ENCODE measurements around the gene STRAP.
"Not testable (repeated sequence)": the region's sequence is repeated elsewhere in the genome, so short reads cannot be mapped to it uniquely, and the experiment has no call there.

Gene STRAP

GRCh38 chr12:15873556-15873955 is 8.6 kb upstream of the STRAP start:
- no peak for DNase-seq (ENCODE audit: low read depth)

- DNase-seq (ENCODE audit: low read depth): not testable (repeated sequence)
Measured at GRCh38 chr12:15874556-15875145, 7.5 kb upstream of the STRAP start.

- no peak for DNase-seq (ENCODE audit: low read depth)
Measured at GRCh38 chr12:15875863-15876262, 6.3 kb upstream of the STRAP start.

GRCh38 chr12:15879413-15879812 is 2.8 kb upstream of the STRAP start:
- DNase-seq (ENCODE audit: low read depth): no peak

- no peak for DNase-seq (ENCODE audit: low read depth)
Measured at GRCh38 chr12:15880721-15881120, 1.5 kb upstream of the STRAP start.

GRCh38 chr12:15883536-15883935 is 1.3 kb downstream of the STRAP start:
- DNase-seq (ENCODE audit: low read depth): no peak

GRCh38 chr12:15886372-15887042 is 4.3 kb downstream of the STRAP start:
- DNase-seq (ENCODE audit: low read depth): no peak

- DNase-seq (ENCODE audit: low read depth): no peak
Measured at GRCh38 chr12:15887043-15887817, 5.0 kb downstream of the STRAP start.

GRCh38 chr12:15892645-15893259 is 10.6 kb downstream of the STRAP start:
- no peak for DNase-seq (ENCODE audit: low read depth)

- DNase-seq (ENCODE audit: low read depth): no peak
Measured at GRCh38 chr12:15893260-15893659, 11.1 kb downstream of the STRAP start.

GRCh38 chr12:15896867-15897266 is 14.7 kb downstream of the STRAP start:
- DNase-seq (ENCODE audit: low read depth): no peak

- no peak for DNase-seq (ENCODE audit: low read depth)
Measured at GRCh38 chr12:15897433-15897832, 15.2 kb downstream of the STRAP start.

- DNase-seq (ENCODE audit: low read depth): no peak
Measured at GRCh38 chr12:15899282-15899870, 17.2 kb downstream of the STRAP start.

GRCh38 chr12:15904378-15904920 is 22.3 kb downstream of the STRAP start:
- DNase-seq (ENCODE audit: low read depth): no peak

- no peak for DNase-seq (ENCODE audit: low read depth)
Measured at GRCh38 chr12:15910468-15910863, 28.3 kb downstream of the STRAP start.

GRCh38 chr12:15910864-15911721 is 28.9 kb downstream of the STRAP start, which contains the start of gene DERA:
TSS of gene DERA (plus strand) at chr12:15911332. CDS start at chr12:15911384, 52 bp downstream.
- DNase-seq (ENCODE audit: low read depth): no peak

GRCh38 chr12:15911931-15912330 is 29.7 kb downstream of the STRAP start:
- not testable (repeated sequence) for DNase-seq (ENCODE audit: low read depth)

GRCh38 chr12:15914131-15914530 is 31.9 kb downstream of the STRAP start:
- not testable (repeated sequence) for DNase-seq (ENCODE audit: low read depth)

GRCh38 chr12:15918066-15918465 is 35.9 kb downstream of the STRAP start:
- no peak for DNase-seq (ENCODE audit: low read depth)

GRCh38 chr12:15919418-15919817 is 37.2 kb downstream of the STRAP start:
- no peak for DNase-seq (ENCODE audit: low read depth)

GRCh38 chr12:15924956-15925355 is 42.8 kb downstream of the STRAP start:
- DNase-seq (ENCODE audit: low read depth): no peak

All from non-pigmented ciliary epithelial cell (primary cell).